Ramos (cell line): ENCODE measurements around the gene MAP3K13.
"Not testable (repeated sequence)": the region's sequence is repeated elsewhere in the genome, so short reads cannot be mapped to it uniquely, and the experiment has no call there.

Source experiments
- in situ Hi-C: fragments of 300-500 bp; cut with MboI; formaldehyde crosslinking; loops from one replicate; pipeline ENCODE4 v1.14.3; 2022; ENCODE audit warnings: low sequenced_read_pairs; ENCODE audit not compliant: unreplicated experiment

The MAP3K13 gene

GRCh38 chr3:185386515-185386914, 23.6 kb downstream of the MAP3K13 start:
- in situ Hi-C loops = not testable (repeated sequence)

DNA sequence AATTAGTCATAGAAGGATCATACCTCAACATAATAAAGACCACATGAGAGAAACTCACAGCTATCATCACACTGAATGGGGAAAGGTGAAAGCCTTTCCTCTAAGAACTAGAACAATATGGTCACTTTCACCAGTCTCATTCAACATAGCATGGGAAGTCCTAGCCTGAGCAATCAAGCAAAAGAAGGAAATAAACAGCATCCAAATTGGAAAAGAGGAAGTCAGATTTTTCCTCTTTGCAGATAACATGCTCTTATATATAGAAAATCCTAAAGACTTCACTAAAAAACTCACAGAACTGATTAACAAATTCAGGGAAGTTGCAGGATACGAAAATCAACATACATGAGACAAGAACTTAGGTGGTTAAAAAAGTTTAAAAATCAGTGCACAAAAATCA, 24.7 kb downstream of the MAP3K13 start:
- in situ Hi-C loops = no loop called here

DNA sequence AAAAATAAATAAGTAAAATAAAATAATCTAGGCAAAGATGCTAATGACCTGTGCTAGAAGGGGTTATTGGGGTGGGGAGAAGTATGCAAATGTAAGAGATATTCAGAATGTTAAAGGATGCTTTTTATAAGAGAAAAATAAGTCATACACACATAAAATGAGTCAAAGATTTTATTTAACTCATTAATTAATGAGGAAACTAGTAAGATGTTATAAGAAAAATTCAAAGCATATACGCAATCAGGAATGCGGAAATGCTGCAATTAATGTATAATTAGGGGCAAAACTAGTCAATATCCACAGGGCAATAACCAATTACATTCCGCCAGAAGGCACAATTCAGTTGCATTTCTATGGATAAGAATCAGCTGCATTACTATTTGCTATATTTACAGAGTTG, 30.1 kb downstream of the MAP3K13 start:
- in situ Hi-C loops = no loop called here

DNA sequence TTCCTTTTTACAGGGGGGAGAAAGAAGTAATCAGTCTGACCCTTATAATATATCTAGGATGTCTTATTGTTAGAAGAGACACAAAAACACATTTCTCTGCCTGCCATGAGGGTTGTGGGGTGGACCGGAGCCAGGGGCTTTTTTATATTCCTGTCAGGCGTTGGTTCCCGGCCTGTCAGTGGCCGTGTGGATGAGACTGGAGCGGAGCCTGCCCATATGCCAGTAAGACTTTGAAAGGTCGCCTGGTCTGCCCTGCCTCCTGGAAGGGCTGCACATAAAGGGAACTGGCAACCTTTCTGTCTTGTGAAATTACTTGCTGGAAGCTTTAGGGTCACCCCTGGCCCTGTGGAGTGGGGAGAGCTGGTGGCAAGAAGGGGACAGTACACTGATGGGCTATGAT, 34.7 kb downstream of the MAP3K13 start:
- in situ Hi-C loops = no loop called here

- in situ Hi-C loops = no loop called here
These were observed 37.1 kb downstream of the MAP3K13 start for GRCh38 chr3:185399737-185400667.

GRCh38 chr3:185400866-185401265, 37.9 kb downstream of the MAP3K13 start:
- in situ Hi-C loops = no loop called here

DNA sequence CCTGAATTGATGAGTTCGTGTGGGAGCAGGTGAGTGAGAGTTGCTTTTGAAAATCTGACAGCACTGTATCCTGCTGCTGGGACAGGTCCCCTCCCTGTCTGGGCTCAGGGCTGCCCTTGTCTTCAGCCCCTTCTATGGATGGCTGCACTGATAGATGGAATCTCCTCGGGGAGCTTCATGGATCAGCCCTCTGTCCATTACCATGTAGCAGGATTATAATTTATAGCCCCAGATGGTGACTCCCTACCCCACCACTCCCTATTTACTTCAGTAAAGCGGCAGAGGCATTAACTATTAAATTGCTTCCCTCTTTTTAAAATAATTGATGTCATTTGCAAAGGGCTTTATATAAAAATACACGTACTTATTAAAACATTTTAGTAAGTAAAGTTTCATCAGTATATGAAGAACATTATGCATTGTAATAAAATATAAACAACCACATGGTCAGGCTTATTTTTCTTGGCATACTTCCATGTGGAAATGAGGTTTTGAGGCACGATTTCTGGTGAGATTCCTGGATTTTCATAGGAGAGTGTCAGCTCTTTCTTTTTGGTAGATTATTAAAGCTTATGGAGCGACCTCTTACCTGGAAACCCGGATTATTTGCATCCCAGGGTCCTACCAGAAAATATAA, 38.5 kb downstream of the MAP3K13 start:
- in situ Hi-C loops = no loop called here

DNA sequence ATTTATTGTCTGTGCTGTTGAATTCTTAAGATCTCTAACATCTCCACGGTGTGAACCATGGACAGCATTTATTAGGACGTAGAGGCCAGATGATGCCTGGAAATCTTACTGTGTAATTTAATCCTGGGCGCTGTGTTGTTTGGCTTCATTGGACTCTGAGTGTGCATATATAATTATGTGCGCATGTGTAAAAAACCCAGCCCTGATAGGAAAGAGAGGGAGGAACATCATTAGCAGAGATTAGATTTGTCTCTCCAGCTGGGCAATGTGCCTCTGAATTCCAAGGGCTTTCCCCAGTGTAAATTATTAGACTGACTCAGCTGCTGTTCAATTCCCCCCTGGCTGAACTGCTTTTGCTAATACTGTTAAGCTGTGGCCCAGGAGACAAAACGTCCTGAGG, 39.6 kb downstream of the MAP3K13 start:
- in situ Hi-C loops = no loop called here

GRCh38 chr3:185403002-185403401, 40.1 kb downstream of the MAP3K13 start:
- in situ Hi-C loops = no loop called here

GRCh38 chr3:185405243-185405642, 42.3 kb downstream of the MAP3K13 start:
- in situ Hi-C loops = no loop called here

GRCh38 chr3:185405664-185406063, 42.7 kb downstream of the MAP3K13 start:
- in situ Hi-C loops = no loop called here

DNA sequence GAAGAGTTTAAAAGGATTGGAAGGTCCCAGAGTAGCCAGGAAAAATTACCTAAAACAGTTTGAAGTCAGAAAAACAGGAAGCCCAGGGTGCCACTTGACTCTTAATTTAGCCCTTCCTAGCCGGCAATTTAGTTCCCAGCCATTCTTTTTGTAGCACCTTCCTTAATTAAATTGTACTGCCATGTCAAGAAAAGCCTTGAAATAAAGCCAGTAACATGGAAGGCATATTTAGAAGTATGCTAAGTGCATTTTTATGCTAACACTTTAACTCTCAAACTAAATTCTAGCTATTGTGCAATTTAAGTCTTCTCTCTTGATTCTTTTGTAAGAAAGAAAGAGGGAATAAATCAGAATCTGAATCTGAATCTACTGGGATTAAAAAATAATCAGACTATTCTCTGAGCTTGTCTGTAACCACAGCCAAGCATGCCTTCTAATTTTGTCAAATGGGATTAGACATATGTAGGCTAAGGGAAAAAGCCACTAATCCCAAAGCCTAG, 43.2 kb downstream of the MAP3K13 start:
- in situ Hi-C loops = no loop called here

DNA sequence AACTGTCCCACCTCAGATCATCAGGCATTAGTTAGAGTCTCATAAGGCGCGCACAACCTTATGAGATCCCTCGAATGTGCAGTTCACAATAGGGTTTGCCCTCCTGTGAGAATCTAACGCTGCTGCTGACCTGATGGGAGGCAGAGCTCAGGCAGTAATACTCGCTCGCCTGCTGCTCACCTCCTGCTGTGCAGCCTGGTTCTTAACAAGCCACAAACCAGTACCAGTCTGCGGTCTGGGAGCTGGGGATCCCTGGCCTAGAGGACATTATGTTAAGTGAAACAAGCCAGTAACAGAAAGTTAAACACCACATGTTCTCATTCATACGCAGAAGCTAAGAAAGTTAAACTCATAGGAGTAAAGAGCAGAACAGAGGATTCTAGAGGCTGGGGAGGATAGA, 47.0 kb downstream of the MAP3K13 start:
- in situ Hi-C loops = no loop called here

DNA sequence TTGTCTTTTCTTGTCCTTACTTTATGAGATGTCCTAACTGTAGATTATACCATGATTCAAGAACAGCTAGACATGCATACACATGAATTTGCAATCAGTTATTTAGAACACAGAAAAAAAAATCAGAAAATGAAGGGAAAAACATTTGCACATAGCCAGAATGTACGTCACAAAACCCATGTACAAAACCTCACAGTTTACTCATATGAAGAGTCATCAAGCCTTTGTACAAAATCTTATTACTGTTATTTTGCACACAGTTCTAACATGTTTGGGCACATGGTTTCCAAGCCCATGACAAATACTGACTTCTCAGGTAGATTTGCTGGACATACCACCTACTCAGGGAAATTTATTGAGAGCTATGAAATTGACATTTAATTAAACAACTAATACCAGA, 48.2 kb downstream of the MAP3K13 start:
- in situ Hi-C loops = no loop called here

- in situ Hi-C loops = no loop called here
These were observed 53.6 kb downstream of the MAP3K13 start for GRCh38 chr3:185416513-185416912.

GRCh38 chr3:185418561-185418977, 55.6 kb downstream of the MAP3K13 start:
- in situ Hi-C loops = not testable (repeated sequence)

- in situ Hi-C loops = no loop called here
These were observed 57.8 kb downstream of the MAP3K13 start for GRCh38 chr3:185420762-185421161.

DNA sequence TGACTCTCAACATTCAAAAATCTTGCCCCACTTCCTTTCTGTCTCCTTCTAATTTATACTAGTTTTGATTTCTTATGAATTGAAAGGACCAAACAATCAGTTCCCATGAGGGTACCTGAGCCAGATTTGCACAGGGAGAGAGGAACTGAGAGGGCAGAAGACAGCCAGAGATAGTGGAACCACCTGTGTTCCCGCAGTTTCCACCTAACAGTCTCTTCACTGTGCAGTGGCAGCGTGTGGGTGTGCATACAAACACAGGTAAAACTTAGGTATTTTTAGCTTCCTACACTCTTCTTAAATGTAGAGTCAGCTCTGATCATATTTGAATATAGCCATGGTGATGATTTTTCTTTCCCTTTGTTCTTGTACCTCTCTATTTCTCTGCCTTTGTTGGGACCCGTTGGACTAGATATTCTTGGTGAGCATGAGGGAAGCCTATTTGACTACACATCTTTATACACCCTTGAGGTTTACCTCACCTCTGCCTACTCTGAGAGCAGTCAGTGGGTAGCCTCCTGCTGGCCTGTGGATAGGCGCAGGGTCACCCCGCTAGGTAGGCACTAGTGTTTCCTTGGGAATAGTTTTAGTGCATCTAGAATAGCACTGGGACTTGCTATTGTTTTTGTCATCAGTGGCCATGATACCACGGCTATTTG, 58.8 kb downstream of the MAP3K13 start:
- in situ Hi-C loops = no loop called here

DNA sequence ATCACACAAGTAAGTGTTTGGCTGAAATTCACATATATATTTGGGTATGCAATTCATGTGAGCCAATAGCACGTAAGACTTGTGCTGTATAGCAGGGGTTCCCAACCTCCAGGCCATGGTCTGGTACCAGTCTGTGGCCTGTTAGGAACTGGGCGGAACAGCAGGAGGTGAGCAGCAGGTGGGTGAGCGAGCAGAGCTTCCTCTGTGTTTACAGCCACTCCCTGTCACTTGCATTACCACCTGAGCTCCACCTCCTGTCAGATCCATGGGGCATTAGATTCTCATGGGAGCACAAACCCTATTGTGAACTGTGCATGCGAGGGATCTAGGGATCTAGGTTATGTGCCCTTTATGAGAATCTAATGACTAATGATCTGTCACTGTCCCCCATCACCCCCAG, 59.7 kb downstream of the MAP3K13 start:
- in situ Hi-C loops = no loop called here

DNA sequence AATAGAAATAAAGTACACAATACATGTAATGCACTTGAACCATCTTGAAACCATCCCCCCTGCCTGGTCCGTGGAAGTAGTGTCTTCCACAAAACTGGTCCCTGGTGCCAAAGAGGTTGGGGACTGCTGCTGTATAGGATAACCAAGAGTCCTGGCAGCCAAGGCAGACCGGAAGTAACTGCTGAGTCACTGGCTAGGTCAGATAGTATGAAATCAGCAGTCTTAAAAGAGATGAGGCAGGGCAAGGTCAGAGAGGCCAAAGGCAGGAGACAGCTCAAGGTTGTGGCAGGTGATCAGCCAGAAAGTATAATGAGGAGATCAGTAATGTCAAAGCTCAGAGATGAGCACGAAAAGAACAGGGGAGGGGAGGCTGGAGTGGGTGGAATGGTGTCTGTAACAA, 60.2 kb downstream of the MAP3K13 start:
- in situ Hi-C loops = no loop called here

DNA sequence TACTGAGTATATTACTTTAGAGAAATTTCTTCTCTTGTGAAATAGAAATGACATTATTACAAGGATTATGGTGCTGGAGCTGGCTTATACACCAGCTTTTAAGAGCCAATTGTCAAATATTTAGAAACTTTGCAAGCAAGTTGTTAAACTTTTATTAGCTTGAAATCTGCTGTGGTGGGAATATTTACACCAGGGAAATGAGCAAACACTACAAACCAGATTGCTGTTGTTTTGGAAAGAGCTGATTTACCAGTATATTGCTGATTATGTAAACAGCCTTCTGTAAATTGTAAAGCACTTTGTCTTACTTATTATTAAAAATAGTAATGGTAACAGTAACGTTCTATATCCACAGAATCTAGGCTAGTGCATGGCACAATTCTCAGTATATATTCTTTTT, 61.5 kb downstream of the MAP3K13 start:
- in situ Hi-C loops = no loop called here
